Rectal smooth muscle tissue (tissue), 1 donor: ENCODE results near the gene LRRC49.

Source experiments
- H3K27ac ChIP-seq: one replicate; pipeline ENCODE4 v1.7.0; 2013; ENCODE audit warnings: low read depth, low read length, inconsistent platforms
- H3K27me3 ChIP-seq: one replicate; pipeline ENCODE4 v1.7.0; 2013; ENCODE audit warnings: low read length; ENCODE audit not compliant: control insufficient read depth, insufficient read depth
- H3K36me3 ChIP-seq: one replicate; pipeline ENCODE4 v1.7.0; 2013; ENCODE audit warnings: low read length; ENCODE audit not compliant: control insufficient read depth, insufficient read depth
- H3K4me1 ChIP-seq: one replicate; pipeline ENCODE4 v1.7.0; 2013; ENCODE audit warnings: low read length; ENCODE audit not compliant: control insufficient read depth, insufficient read depth
- H3K4me3 ChIP-seq: one replicate; pipeline ENCODE4 v1.7.0; 2013; ENCODE audit warnings: low read length
- H3K9ac ChIP-seq: one replicate; pipeline ENCODE4 v1.7.0; 2013; ENCODE audit warnings: low read length

LRRC49 gene

GRCh38 chr15:71098920-71099319, 206.3 kb downstream of the LRRC49 start:
- H3K4me3 ChIP-seq = no peak overlapping the region
- no peak overlapping the region for H3K27ac ChIP-seq
- H3K36me3 ChIP-seq = no peaks in the 10 kb centered on the region
- H3K4me1 ChIP-seq = no peaks in the 10 kb centered on the region
- no peak overlapping the region for H3K9ac ChIP-seq
- no peaks in the 10 kb centered on the region for H3K27me3 ChIP-seq
